Endodermal cell (in vitro differentiated cells): ENCODE results near the gene NEGR1. TPM values are rescaled to one million over a fixed set of nuclear protein-coding genes. Genes with fewer than 3 reads are reported as not detected.
A peak's percentile ranks its signal among the peaks of the same experiment; 100 is the strongest.

Experiments used
- DNase-seq: peaks from one replicate; pipeline ENCODE4 v3.0.0-alpha.2; 2017
- H3K27ac ChIP-seq: 2 replicates; pipeline ENCODE4 v1.5.1; 2013; ENCODE audit warnings: mild to moderate bottlenecking, low read depth, low read length, moderate library complexity
- H3K27me3 ChIP-seq: 2 replicates; pipeline ENCODE4 v1.6.1; 2013; ENCODE audit warnings: mild to moderate bottlenecking, low read length, moderate library complexity; ENCODE audit not compliant: insufficient read depth, control insufficient read depth, poor library complexity, severe bottlenecking
- H3K36me3 ChIP-seq: 2 replicates; pipeline ENCODE4 v1.7.0; 2013; ENCODE audit warnings: mild to moderate bottlenecking, low read length, moderate library complexity; ENCODE audit not compliant: control insufficient read depth, insufficient read depth
- H3K4me1 ChIP-seq: one replicate; pipeline ENCODE4 v1.7.0; 2013; ENCODE audit warnings: low read length; ENCODE audit not compliant: control insufficient read depth, insufficient read depth
- H3K4me3 ChIP-seq: 2 replicates; pipeline ENCODE4 v1.5.1; 2013; ENCODE audit warnings: mild to moderate bottlenecking, low read length, moderate library complexity
- H3K9ac ChIP-seq: 2 replicates; pipeline ENCODE4 v1.6.1; 2013; ENCODE audit warnings: mild to moderate bottlenecking, low read length, moderate library complexity; ENCODE audit not compliant: poor library complexity, severe bottlenecking; ENCODE audit errors: extremely low read depth
- H3K9me3 ChIP-seq: 2 replicates; pipeline ENCODE4 v1.6.1; 2013; ENCODE audit warnings: mild to moderate bottlenecking, low read length, moderate library complexity; ENCODE audit not compliant: control insufficient read depth
- H3K27ac Mint-ChIP-seq: 2 replicates; pipeline ENCODE4 v1.8.0; 2020; ENCODE audit warnings: mixed read lengths
- H3K27me3 Mint-ChIP-seq: 2 replicates; pipeline ENCODE4 v1.8.0; 2021; ENCODE audit warnings: mild to moderate bottlenecking, mixed read lengths; ENCODE audit not compliant: insufficient read depth
- H3K36me3 Mint-ChIP-seq: 2 replicates; pipeline ENCODE4 v1.8.0; 2020; ENCODE audit warnings: low read depth, mixed read lengths
- H3K4me1 Mint-ChIP-seq: 2 replicates; pipeline ENCODE4 v1.8.0; 2020; ENCODE audit warnings: mixed read lengths
- H3K4me3 Mint-ChIP-seq: 2 replicates; pipeline ENCODE4 v1.8.0; 2020; ENCODE audit warnings: mild to moderate bottlenecking, moderate library complexity, mixed read lengths
- H3K9me3 Mint-ChIP-seq: 2 replicates; pipeline ENCODE4 v1.8.0; 2020; ENCODE audit warnings: mild to moderate bottlenecking, mixed read lengths
- WGBS, 2 experiments: methylation state at CpG; one replicate each; pipeline versions ENCODE4 v1.1.5 to v1.1.7; 2013; ENCODE audit warnings: missing lambda C conversion rate in 2 of 2, mixed read lengths in 1 of 2; ENCODE audit not compliant: insufficient coverage in 1 of 2, insufficient read length in 1 of 2; 5-methylcytosine and 5-hydroxymethylcytosine counted together
- long read RNA-seq, 4 experiments: library from polyadenylated mRNA in 2 of 4; library from RNA in 1 of 4; library from capped mRNA in 1 of 4; stranded (forward) in 3 of 4; unstranded in 1 of 4; transcript quantifications; one replicate each; pipeline ENCODE4 v2.0.0, GENCODE V29; 2020 to 2021; ENCODE audit warnings: inconsistent platforms in 1 of 4
- polyA plus RNA-seq, 2 experiments: library from polyadenylated mRNA; stranded (reverse); fragments of 50-300 nt; gene quantifications; one replicate each; pipeline ENCODE4 v1.2.3, GENCODE V29; 2013
- total RNA-seq, 2 donors: library from RNA; stranded (reverse); fragmentation: NEBNext Ultra II Directional in 1 of 2; extraction: Animal tissue kit (Norgen Biotek cat#: 25700) in 1 of 2; gene quantifications; 2 replicates in 1 of 2; 3 replicates in 1 of 2; pipeline ENCODE4 v1.2.1, GENCODE V29; 2021
- TF ChIP-seq, protein P1 (sequence below): fragments of 200-600 bp; sonication (generic); conservative IDR thresholded peaks from 2 replicates; pipeline ENCODE4 v1.5.0; 2021; ENCODE audit warnings: antibody characterized with exemption, mild to moderate bottlenecking

Gene NEGR1
- total RNA-seq: 1 to 10 TPM; 1.5 to 2.1 TPM
- 1.7 TPM for polyA plus RNA-seq (2013, experiment 1 of 2)
- 1.7 TPM for polyA plus RNA-seq (2013, experiment 2 of 2)
- long read RNA-seq, experiment 1, partial matches to known transcripts: 0 of 3 reads
- long read RNA-seq, experiment 1, other reads (novel, unspliced or antisense): 3 of 3 reads
- long read RNA-seq, experiment 2, partial matches to known transcripts: 0 of 1 reads
- long read RNA-seq, experiment 2, other reads (novel, unspliced or antisense): 1 of 1 reads
- long read RNA-seq, experiment 3, partial matches to known transcripts: 1 of 1 reads
- long read RNA-seq, experiment 3, other reads (novel, unspliced or antisense): 0 of 1 reads
- long read RNA-seq, experiment 4: 0 reads

DNA sequence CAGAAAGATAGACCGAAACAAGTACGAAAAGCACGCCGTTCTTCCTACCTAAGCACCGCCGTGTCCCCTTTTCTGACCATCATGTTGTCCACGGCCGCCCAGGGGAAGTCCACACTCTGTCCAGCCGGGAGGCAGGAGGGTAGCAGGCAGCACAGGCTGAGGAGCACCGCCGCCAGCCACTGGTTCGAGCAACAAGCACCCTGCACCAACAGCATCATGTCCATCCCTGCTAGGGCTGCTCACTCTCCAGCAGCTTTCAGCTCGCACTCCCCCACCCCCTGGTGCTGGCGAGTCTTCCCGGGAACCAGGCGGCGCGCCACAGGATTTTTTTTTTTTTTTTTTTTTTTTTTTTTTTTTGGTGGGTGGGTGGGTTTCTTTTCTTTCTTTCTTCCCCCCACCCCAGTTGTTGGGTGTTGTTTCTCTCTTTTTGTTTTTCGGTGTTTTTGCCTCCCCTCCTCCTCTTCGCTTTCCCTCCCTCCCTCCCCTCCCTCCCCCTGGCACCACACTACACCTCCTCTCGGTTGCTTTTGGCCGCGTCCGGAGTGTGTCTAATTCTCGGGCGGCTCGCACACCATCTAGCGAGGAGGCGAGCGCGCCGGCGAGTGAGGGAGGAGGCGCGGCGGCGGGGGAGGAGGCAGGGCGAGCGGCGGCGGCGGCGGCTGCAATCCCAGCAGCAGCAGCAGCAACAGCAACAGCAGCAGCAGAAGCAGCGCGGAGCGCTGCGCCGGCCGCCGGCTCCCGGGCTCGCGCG lies at the start of gene NEGR1:
TSS of gene NEGR1 (minus strand) at position 269 of the 751 bp plus-strand sequence.
- Histone ChIP-seq H3K4me3 (peak within 1 kb of the TSS; percentile 95), H3K9ac (peak within 1 kb of the TSS; percentile 42), H3K27ac (peak within 1 kb of the TSS; percentile 81), H3K27me3 (peaks cover 48% of the 10 kb centered on the region), H3K36me3 (no peaks in the 10 kb centered on the region), H3K4me1 (no peaks in the 10 kb centered on the region), H3K9me3 (no peaks in the 10 kb centered on the region)
- H3K27me3 Mint-ChIP-seq: peaks cover 45% of the 10 kb centered on the region
- H3K9me3 Mint-ChIP-seq: no peaks in the 10 kb centered on the region
- WGBS, 2 experiments: 0 to 8% methylated on average over 6 to 49 of the region's 54 CpGs
- H3K27ac Mint-ChIP-seq: no peak within 1 kb of the TSS
- peak; percentile 93 for DNase-seq
- H3K4me1 Mint-ChIP-seq: peaks cover 6% of the 10 kb centered on the region
- TF ChIP-seq, protein P1, sequence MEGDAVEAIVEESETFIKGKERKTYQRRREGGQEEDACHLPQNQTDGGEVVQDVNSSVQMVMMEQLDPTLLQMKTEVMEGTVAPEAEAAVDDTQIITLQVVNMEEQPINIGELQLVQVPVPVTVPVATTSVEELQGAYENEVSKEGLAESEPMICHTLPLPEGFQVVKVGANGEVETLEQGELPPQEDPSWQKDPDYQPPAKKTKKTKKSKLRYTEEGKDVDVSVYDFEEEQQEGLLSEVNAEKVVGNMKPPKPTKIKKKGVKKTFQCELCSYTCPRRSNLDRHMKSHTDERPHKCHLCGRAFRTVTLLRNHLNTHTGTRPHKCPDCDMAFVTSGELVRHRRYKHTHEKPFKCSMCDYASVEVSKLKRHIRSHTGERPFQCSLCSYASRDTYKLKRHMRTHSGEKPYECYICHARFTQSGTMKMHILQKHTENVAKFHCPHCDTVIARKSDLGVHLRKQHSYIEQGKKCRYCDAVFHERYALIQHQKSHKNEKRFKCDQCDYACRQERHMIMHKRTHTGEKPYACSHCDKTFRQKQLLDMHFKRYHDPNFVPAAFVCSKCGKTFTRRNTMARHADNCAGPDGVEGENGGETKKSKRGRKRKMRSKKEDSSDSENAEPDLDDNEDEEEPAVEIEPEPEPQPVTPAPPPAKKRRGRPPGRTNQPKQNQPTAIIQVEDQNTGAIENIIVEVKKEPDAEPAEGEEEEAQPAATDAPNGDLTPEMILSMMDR: peak; percentile 9
- no peak within 1 kb of the TSS for H3K4me3 Mint-ChIP-seq
- H3K36me3 Mint-ChIP-seq: no peaks in the 10 kb centered on the region

DNA sequence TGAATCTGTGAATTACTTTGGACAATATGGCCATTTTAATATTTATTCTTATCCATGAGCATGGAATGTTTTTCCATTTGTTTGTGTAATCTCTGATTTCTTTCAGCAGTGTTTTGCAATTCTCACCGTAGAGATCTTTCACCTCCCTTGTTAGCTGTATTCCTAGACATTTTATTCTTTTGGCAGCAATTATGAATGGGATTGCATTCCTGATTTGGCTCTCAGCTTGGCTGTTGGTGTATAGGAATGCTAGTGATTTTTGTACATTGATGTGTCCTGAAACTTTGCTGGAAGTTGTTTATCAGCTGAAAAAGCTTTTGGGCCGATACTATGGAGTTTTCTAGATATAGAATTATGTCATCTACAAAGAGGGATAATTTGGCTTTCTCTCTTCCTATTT lies 44.2 kb upstream of the NEGR1 start:
- no peak overlapping the region for H3K9ac ChIP-seq
- H3K27ac ChIP-seq: no peak overlapping the region
- no peak overlapping the region for H3K4me3 ChIP-seq
- TF ChIP-seq, protein P1: no peak
- no peak overlapping the region for H3K27ac Mint-ChIP-seq
- no peaks in the 10 kb centered on the region for H3K9me3 Mint-ChIP-seq
- DNase-seq: no peak
- no peak overlapping the region for H3K4me3 Mint-ChIP-seq
- no peaks in the 10 kb centered on the region for H3K4me1 Mint-ChIP-seq
- no peaks in the 10 kb centered on the region for H3K27me3 ChIP-seq
- no peaks in the 10 kb centered on the region for H3K4me1 ChIP-seq
- 80 to 100% methylated on average over 1 to 2 of the region's 2 CpGs for WGBS, 2 experiments
- H3K36me3 Mint-ChIP-seq: no peaks in the 10 kb centered on the region
- no peaks in the 10 kb centered on the region for H3K27me3 Mint-ChIP-seq
- H3K9me3 ChIP-seq: no peaks in the 10 kb centered on the region
- no peaks in the 10 kb centered on the region for H3K36me3 ChIP-seq

DNA sequence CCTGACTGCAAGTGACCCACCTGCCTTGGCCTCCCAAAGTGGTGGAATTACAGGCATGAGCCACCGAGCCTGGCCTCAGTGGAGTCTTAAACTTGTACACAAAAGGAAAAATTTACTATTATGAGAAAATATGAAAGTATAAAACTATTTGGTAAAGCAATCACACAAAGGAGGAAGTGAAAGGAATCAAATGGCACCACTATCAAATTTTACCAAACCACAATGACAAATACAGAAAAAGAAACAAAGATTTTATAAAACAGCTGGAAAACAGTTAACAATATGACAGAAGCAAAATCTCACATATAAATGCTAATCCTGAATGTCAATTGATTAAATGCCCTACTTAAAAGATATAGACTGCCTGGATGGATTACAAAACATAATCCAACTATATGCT lies 42.1 kb upstream of the NEGR1 start:
- Histone ChIP-seq H3K4me3 (no peak overlapping the region), H3K36me3 (no peaks in the 10 kb centered on the region), H3K27ac (no peak overlapping the region), H3K4me1 (no peaks in the 10 kb centered on the region), H3K9ac (no peak overlapping the region), H3K9me3 (no peaks in the 10 kb centered on the region), H3K27me3 (no peaks in the 10 kb centered on the region)
- no peaks in the 10 kb centered on the region for H3K9me3 Mint-ChIP-seq
- no peak for DNase-seq
- no peaks in the 10 kb centered on the region for H3K36me3 Mint-ChIP-seq
- H3K4me1 Mint-ChIP-seq: no peaks in the 10 kb centered on the region
- H3K4me3 Mint-ChIP-seq: no peak overlapping the region
- 80% methylated on average over 1 of the region's 1 CpG; no CpG with 5 or more reads in 1 of the 2 experiments for WGBS, 2 experiments
- no peaks in the 10 kb centered on the region for H3K27me3 Mint-ChIP-seq
- TF ChIP-seq, protein P1: no peak
- no peak overlapping the region for H3K27ac Mint-ChIP-seq
